ENCODE data around the gene MAN1C1.

Gene MAN1C1

DNA sequence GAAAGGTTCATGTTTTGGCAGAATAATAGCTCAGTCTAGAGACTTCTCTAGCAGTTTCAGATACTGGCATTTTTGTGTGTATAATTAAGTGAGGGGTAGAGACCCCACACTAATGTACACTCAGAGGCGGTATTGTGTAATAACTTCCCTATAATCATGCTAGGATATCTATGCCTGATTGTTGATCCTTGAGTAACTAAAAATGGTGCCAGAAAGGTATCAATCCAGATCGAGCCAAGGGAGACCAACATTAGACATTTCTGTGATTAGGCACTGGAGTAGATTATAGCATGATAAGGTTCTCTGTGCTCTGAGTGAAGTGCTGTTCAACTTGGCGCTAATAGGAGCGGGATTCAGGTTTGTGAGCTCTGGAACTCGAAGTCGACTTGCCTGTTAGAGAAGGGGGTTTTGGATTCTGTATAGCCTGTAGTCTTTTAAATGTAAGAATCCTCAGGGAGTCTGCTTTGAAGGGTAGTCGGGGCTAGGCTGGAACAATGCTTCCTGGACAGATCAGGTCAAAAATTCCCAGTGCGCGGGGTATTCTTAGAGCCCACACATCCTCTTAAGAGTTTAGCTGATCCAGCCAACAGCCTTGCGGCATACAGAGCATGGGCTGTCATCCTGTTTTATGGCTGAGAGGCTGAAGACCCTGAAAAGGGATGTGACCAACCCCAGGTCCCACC is 24.2 kb downstream of the MAN1C1 start:
- Histone ChIP-seq H3K4me1 (ENCODE audit: control insufficient read depth in 1 of 2, insufficient read depth in 1 of 2, low read depth in 1 of 2, low read length in 1 of 2) (no peaks in the 10 kb centered on the region), H3K27ac (no peak overlapping the region), H3K4me3 (ENCODE audit: low read depth in 1 of 2, low read length in 1 of 2) (no peak overlapping the region), H3K36me3 (no peaks in the 10 kb centered on the region), H3K9me3 (peaks cover 12% of the 10 kb centered on the region), H3K27me3 (peaks cover 25% of the 10 kb centered on the region)
- TF ChIP-seq, protein P1, sequence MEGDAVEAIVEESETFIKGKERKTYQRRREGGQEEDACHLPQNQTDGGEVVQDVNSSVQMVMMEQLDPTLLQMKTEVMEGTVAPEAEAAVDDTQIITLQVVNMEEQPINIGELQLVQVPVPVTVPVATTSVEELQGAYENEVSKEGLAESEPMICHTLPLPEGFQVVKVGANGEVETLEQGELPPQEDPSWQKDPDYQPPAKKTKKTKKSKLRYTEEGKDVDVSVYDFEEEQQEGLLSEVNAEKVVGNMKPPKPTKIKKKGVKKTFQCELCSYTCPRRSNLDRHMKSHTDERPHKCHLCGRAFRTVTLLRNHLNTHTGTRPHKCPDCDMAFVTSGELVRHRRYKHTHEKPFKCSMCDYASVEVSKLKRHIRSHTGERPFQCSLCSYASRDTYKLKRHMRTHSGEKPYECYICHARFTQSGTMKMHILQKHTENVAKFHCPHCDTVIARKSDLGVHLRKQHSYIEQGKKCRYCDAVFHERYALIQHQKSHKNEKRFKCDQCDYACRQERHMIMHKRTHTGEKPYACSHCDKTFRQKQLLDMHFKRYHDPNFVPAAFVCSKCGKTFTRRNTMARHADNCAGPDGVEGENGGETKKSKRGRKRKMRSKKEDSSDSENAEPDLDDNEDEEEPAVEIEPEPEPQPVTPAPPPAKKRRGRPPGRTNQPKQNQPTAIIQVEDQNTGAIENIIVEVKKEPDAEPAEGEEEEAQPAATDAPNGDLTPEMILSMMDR (IDR thresholded peaks at IDR 0.05) = no peak

DNA sequence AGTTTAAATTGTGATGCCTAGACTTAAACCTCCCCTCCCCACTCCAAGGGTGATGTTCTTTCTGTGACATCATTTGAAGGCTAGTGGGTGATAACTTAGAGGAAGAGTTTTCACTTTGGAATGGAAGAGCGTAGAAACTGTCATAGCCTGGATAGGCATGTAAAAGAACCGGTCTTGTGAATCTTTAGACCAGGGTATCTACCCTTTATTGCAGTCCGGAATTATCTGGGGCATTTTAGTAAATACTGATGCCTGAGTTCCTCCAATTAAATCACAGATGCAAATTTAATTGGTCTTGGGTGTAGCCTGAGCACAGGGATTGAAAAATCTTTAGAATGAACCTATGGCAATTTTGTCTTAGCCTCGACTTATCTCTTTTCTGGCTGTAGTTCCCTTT is 24.7 kb downstream of the MAN1C1 start:
- TF ChIP-seq, protein P1 (IDR thresholded peaks at IDR 0.05) = no peak
- peaks cover 25% of the 10 kb centered on the region for H3K27me3 ChIP-seq
- H3K4me1 ChIP-seq (ENCODE audit: control insufficient read depth in 1 of 2, insufficient read depth in 1 of 2, low read depth in 1 of 2, low read length in 1 of 2) = no peaks in the 10 kb centered on the region
- no peak overlapping the region for H3K4me3 ChIP-seq (ENCODE audit: low read depth in 1 of 2, low read length in 1 of 2)
- no peaks in the 10 kb centered on the region for H3K36me3 ChIP-seq
- peaks cover 6% of the 10 kb centered on the region for H3K9me3 ChIP-seq
- no peak overlapping the region for H3K27ac ChIP-seq

DNA sequence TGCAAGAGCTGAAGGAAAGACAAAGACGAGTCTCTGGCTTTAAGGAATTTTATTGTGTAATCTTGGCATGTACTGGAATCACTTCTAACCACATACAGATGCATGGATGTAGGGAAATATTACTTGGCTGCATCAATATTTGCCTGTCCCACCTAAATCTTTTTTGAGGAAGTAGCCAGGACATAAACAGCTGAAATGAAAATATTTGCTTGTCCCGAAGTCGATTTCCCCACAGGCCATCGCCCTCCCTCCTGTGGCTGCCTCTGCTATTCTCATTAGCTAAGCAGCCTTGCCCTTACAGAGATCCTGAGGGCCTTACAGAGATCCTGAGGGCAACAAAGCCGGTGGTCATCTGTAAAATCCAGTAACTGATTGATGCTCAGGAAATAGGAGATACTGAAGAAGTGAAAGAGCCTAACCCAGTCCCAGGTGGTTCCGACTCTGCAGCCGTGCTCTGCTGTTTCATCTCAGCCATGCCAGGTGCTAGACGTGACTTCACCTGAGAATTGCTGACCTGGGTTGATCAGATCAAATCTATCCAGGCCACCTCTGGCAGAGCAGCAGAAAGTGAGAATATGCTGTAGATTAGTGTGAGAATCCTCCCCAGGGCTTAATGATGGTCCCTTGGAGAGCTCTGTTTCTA is 25.5 kb downstream of the MAN1C1 start:
- TF ChIP-seq, protein P1 (IDR thresholded peaks at IDR 0.05) = no peak
- H3K9me3 ChIP-seq = no peaks in the 10 kb centered on the region
- no peak overlapping the region for H3K4me3 ChIP-seq (ENCODE audit: low read depth in 1 of 2, low read length in 1 of 2)
- H3K27me3 ChIP-seq = peaks cover 25% of the 10 kb centered on the region
- H3K4me1 ChIP-seq (ENCODE audit: control insufficient read depth in 1 of 2, insufficient read depth in 1 of 2, low read depth in 1 of 2, low read length in 1 of 2) = no peaks in the 10 kb centered on the region
- H3K27ac ChIP-seq = no peak overlapping the region
- H3K36me3 ChIP-seq = no peaks in the 10 kb centered on the region

DNA sequence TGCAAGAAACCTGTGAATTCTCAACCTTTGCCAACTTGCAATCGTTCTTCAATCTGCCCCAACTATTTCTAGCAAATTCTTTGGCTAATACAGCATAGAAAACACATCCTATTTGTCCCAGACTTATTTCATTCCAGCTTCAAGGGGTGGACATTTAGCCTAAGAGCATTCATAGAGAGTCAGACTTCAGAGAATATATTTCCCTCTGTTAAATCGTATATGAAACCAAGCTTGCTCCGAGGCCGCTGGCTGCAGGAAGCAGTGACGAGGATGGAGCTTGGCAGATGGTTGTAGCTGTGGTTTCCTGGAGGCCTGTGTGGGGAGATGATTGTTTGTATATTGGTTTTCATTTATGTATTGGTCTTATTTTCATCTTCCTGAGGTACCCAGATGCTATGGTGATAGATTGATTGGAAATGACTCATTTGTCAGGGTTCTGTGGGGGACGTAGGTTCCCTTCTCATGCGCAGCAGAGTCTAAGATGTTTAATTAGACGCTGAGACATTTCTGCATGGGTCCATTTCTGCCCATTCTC is 26.1 kb downstream of the MAN1C1 start:
- Histone ChIP-seq H3K27ac (no peak overlapping the region), H3K4me1 (ENCODE audit: control insufficient read depth in 1 of 2, insufficient read depth in 1 of 2, low read depth in 1 of 2, low read length in 1 of 2) (no peaks in the 10 kb centered on the region), H3K9me3 (no peaks in the 10 kb centered on the region), H3K4me3 (ENCODE audit: low read depth in 1 of 2, low read length in 1 of 2) (no peak overlapping the region), H3K27me3 (peaks cover 25% of the 10 kb centered on the region), H3K36me3 (no peaks in the 10 kb centered on the region)
- TF ChIP-seq, protein P1 (IDR thresholded peaks at IDR 0.05) = no peak

DNA sequence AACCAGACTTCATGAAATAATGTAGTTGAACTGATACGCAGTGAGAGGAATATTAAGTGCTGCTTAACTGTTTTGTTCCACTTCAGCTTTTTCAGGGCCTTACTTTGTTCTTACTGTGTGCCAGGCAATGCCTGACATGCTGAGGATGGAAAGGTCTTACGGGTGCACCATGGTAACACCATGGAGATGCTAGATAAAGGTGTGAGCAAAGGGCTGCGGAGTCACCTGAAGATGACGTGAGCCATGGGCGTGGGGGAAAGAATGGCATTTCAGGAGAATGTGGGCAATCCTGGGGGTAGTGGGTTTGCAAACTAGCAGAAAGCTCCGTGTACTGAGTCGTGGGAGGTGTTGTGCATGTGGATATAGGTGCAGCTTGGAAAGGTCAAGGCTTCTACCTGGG is 27.3 kb downstream of the MAN1C1 start:
- Histone ChIP-seq H3K4me1 (ENCODE audit: control insufficient read depth in 1 of 2, insufficient read depth in 1 of 2, low read depth in 1 of 2, low read length in 1 of 2) (no peaks in the 10 kb centered on the region), H3K9me3 (no peaks in the 10 kb centered on the region), H3K4me3 (ENCODE audit: low read depth in 1 of 2, low read length in 1 of 2) (no peak overlapping the region), H3K27ac (no peak overlapping the region), H3K36me3 (no peaks in the 10 kb centered on the region), H3K27me3 (peaks cover 25% of the 10 kb centered on the region)
- TF ChIP-seq, protein P1 (IDR thresholded peaks at IDR 0.05) = no peak
